Epithelial cell of proximal tubule (primary cell): ENCODE results near the gene KRTAP16-1. TPM values are rescaled to one million over a fixed set of nuclear protein-coding genes. Genes with fewer than 3 reads are reported as not detected.
"Not testable (repeated sequence)": the region's sequence is repeated elsewhere in the genome, so short reads cannot be mapped to it uniquely, and the experiment has no call there.

Source experiments
- DNase-seq: peaks from one replicate; pipeline ENCODE4 v3.0.0-alpha.2; 2011; ENCODE audit warnings: low read depth
- H3K4me3 ChIP-seq: 2 replicates; pipeline ENCODE4 v1.5.1; 2011; ENCODE audit warnings: low read depth, mild to moderate bottlenecking, low read length
- total RNA-seq: library from RNA; depleted of rRNA; stranded (reverse); fragments of >200 nt; gene quantifications from 2 replicates; pipeline ENCODE4 v1.2.3, GENCODE V29; 2015
- TF ChIP-seq, protein P1 (sequence below): conservative IDR thresholded peaks from 2 replicates; pipeline ENCODE4 v1.5.1; 2012; ENCODE audit warnings: low read depth, mild to moderate bottlenecking, low read length

KRTAP16-1 gene
- total RNA-seq, 1 donor from 2014 or later: not detected

DNA sequence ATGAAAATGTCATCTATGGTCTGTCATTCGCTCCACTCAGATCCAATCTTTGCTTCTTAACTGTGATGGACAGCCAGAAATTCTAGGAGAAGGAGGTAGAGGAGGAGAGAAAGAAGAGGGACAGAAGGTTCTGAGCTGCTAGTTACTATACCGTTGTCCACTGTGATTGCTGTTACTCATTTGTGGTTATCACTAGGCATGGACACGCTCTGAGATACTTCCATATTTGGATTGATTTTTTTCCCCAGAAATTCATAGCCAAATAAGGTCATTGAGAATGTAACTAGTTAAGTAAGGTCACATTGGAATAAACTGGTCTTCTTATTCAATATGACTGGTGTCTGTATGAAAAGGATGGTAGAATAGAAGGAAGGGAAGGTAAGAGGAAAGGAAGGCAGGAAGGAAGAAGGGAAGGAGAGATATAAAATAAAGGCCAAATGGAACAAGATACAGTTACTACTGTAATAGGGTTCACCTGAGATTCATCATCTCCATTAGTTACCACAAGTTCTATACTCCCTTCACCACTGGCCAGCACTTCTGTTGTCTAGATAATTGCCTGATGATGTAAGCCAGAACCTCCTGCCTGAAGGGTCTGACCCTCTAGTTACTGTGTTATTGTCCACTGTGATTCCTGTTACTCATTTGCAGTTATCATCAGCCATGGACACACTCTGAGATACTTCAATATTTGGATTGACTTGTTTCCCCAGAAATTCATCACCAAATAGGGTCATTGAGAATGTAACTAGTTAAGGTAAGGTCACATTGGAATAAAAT lies 30.7 kb downstream of the KRTAP16-1 start:
- no peak for DNase-seq
- no peak overlapping the region for H3K4me3 ChIP-seq
- TF ChIP-seq, protein P1, sequence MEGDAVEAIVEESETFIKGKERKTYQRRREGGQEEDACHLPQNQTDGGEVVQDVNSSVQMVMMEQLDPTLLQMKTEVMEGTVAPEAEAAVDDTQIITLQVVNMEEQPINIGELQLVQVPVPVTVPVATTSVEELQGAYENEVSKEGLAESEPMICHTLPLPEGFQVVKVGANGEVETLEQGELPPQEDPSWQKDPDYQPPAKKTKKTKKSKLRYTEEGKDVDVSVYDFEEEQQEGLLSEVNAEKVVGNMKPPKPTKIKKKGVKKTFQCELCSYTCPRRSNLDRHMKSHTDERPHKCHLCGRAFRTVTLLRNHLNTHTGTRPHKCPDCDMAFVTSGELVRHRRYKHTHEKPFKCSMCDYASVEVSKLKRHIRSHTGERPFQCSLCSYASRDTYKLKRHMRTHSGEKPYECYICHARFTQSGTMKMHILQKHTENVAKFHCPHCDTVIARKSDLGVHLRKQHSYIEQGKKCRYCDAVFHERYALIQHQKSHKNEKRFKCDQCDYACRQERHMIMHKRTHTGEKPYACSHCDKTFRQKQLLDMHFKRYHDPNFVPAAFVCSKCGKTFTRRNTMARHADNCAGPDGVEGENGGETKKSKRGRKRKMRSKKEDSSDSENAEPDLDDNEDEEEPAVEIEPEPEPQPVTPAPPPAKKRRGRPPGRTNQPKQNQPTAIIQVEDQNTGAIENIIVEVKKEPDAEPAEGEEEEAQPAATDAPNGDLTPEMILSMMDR: no peak

DNA sequence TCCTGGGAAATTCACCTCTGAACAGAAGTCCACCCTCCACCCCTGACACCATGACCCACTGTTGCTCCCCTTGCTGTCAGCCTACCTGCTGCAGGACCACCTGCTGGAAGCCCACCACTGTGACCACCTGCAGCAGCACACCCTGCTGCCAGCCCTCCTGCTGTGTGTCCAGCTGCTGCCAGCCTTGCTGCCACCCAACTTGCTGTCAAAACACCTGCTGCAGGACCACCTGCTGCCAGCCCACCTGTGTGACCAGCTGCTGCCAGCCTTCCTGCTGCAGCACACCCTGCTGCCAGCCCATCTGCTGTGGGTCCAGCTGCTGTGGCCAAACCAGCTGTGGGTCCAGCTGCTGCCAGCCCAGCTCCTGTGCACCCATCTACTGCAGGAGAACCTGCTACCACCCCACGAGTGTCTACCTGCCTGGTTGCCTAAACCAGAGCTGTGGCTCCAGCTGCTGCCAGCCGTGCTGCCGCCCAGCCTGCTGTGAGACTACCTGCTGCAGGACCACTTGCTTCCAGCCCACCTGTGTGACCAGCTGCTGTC lies 33.4 kb downstream of the KRTAP16-1 start, which contains the start of gene KRTAP9-7:
Gene KRTAP9-7, plus strand, starts transcription at position 51 of the 543 bp plus-strand sequence. Its CDS starts 0 bp downstream, at position 51.
- not testable (repeated sequence) for DNase-seq, H3K4me3 ChIP-seq

DNA sequence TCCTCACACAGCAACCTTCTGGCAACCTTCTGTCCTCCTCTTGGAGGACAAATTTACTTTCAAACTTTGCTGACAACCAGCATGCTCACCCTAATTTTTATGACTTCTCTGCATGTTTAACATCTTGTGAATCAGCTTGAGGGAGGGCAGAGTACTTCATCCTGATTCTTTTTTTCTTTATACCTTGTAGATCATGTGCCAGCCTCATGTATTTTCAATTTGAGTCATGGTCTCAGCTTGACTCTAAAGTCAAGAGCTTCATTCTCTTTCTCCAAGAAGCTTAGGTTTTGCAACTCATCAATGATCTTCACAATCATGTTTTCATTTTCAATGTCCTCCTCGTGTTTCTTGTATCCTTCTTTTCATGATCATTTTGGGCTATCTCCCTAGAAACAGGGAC lies 37.3 kb downstream of the KRTAP16-1 start:
- H3K4me3 ChIP-seq: no peak overlapping the region
- TF ChIP-seq, protein P1: no peak
- DNase-seq: no peak

DNA sequence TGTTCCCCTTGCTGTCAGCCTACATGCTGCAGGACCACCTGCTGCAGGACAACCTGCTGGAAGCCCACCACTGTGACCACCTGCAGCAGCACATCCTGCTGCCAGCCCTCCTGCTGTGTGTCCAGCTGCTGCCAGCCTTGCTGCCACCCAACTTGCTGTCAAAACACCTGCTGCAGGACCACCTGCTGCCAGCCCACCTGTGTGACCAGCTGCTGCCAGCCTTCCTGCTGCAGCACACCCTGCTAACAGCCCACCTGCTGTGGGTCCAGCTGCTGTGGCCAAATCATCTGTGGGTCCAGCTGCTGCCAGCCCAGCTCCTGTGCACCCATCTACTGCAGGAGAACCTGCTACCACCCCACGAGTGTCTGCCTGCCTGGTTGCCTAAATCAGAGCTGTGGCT lies 37.8 kb downstream of the KRTAP16-1 start:
- not testable (repeated sequence) for H3K4me3 ChIP-seq, DNase-seq

DNA sequence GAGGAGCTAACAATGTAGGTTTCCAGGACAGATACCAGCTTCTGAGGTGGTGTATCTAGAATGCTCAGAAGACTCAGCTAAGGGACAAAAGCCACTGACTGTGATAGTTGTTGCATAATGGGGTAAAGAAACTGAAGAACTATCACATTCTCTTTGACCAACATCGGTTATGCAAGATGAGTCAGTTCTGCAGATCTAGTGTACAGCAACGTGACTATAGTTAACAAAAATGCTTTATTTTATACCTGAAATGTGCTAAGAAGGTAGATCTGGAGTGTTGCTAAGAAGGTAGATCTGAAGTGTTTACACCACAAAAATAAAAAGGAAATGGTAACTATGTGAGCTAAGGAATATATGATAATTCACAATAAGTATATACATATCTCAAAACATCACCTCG lies 41.4 kb downstream of the KRTAP16-1 start:
- H3K4me3 ChIP-seq: no peak overlapping the region
- TF ChIP-seq, protein P1: no peak
- no peak for DNase-seq

DNA sequence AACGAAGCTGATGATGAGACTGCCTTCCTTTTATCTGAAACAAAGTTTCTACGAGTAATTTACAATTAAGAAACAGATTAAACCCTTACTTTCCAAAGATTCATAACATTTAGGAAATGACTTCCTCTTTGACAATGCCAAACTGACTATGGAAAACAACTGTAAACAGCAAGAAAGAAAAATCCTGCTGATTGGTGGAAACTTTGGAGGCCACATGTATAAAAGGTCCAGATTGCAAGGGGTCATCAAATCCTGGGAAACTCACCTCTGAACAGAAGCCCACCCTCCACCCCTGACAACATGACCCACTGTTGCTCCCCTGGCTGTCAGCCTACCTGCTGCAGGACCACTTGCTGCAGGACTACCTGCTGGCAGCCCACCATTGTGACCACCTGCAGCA lies 44.0 kb downstream of the KRTAP16-1 start, which contains the start of gene KRTAP9-6:
Gene KRTAP9-6, plus strand, starts transcription at position 301 of the 400 bp plus-strand sequence. Its CDS starts 0 bp downstream, at position 301.
- no peak for DNase-seq
- H3K4me3 ChIP-seq: no peak within 1 kb of the TSS
- TF ChIP-seq, protein P1: no peak

DNA sequence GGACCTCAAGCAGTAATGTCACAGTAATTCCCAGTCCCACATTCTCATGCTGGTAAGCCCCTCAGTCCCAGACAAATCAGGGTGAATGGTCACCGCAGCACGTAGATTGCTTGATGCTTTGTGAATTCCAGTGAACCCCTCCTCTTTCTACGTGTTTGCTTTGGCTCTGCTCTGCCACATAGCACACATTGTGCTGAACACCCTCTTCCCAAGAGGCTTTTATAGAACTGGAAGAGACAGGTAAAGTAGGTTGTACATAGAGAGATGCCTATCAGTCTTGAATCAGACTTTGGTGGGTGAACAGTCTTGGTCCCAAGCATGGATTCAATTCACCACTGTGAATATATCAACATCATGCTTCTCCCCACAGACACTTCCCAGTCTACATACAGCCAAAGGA lies 44.5 kb downstream of the KRTAP16-1 start:
- DNase-seq: no peak
- TF ChIP-seq, protein P1: no peak
- no peak overlapping the region for H3K4me3 ChIP-seq

DNA sequence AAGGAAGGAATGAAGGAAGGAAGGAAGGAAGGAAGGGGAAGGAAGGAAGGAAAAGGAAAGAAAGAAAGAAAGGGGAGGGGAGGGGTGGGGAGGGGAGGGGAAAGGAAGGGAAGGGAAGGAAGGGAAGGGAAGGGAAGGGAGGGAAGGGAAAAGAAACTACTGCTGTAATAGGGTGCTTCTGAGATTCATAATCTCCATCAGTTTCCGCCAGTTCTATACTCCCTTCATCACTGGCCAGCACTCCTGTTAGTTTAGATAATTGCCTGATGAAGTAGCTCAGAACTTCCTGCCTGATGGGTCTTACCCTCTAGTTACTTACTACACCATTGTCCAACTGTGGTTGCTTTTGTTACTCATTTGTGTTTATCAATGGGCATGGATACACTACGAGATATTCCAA lies 45.9 kb downstream of the KRTAP16-1 start:
- H3K4me3 ChIP-seq: no peak overlapping the region
- TF ChIP-seq, protein P1: no peak
- DNase-seq: no peak
